ENCODE measurements around the gene TUBG2.

TUBG2 gene

DNA sequence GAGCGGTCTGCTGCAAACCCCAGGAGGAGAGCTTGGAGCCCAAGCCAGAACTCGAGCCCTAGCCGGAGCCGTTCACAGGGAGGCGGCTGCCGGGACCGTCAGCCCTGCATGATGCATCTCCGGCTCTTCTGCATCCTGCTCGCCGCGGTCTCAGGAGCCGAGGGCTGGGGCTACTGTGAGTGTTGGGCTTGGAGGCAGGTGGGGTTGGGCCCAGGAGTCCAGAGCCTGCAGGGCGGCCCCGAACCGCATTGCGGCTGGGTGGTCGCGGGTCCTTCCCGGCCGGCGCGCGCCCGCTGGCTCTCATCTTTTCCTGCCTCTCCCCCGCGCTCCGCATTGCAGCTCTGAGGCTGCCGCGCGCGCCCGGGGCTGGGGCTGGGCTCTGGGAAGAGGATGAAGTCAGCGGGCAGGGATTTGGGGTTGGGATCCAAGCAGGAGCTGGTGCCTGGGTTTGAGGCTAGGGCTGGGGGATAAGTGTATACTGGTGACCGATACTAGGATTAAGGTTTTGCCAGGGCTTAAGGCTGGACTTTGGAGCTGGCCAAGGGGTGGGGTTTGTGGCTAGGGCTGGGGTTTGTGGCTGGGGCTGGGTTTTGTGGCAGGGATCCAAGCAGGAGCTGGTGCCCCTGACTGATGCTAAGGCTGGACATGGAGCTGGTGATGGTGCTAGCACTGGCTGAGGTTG lies 23.8 kb downstream of the TUBG2 start:
- TF ChIP-seq, protein P1, sequence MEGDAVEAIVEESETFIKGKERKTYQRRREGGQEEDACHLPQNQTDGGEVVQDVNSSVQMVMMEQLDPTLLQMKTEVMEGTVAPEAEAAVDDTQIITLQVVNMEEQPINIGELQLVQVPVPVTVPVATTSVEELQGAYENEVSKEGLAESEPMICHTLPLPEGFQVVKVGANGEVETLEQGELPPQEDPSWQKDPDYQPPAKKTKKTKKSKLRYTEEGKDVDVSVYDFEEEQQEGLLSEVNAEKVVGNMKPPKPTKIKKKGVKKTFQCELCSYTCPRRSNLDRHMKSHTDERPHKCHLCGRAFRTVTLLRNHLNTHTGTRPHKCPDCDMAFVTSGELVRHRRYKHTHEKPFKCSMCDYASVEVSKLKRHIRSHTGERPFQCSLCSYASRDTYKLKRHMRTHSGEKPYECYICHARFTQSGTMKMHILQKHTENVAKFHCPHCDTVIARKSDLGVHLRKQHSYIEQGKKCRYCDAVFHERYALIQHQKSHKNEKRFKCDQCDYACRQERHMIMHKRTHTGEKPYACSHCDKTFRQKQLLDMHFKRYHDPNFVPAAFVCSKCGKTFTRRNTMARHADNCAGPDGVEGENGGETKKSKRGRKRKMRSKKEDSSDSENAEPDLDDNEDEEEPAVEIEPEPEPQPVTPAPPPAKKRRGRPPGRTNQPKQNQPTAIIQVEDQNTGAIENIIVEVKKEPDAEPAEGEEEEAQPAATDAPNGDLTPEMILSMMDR (IDR thresholded peaks at IDR 0.05; ENCODE audit: control insufficient read depth, insufficient read depth, low read depth, low read length, missing control alignments), result no peak

DNA sequence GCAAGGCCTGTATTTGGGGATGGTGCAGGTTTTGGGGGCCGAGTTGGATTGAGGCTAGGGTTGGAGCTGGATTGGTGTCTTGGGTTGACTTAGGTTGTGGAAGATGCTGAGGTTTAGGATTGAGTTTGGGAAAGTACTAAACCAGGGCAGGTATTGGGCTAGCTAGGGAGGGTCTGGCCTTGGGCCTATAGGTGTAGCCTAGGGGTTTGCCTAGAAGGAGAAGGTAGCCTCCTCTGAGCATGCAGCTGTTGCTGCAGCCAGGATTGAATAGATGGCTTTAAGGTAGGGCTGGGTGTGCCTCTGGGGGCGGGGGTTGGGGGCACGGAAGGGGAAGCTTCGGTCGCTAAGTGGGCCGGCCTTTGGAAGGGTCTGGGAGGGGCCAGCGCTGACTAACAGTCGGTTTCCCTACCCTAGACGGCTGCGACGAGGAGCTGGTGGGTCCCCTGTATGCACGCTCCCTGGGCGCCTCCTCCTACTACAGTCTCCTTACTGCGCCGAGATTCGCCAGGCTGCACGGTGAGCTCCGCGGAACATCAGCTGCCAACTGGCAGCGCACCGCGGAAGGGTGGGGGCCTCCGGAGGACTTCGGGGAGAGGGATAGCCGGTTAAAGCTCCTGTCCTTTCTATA lies 24.4 kb downstream of the TUBG2 start:
- peak overlapping the region; percentile 69 for H3K4me3 ChIP-seq (ENCODE audit: control insufficient read depth, low read depth, low read length)
- TF ChIP-seq, protein P1 (IDR thresholded peaks at IDR 0.05; ENCODE audit: control insufficient read depth, insufficient read depth, low read depth, low read length, missing control alignments), result no peak
- no peak for DNase-seq (ENCODE audit: low read depth)

More for the DNA sequence above, 23.8 kb downstream of the TUBG2 start:
- peak overlapping the region; percentile 69 for H3K4me3 ChIP-seq (ENCODE audit: control insufficient read depth, low read depth, low read length)
- no peak for DNase-seq (ENCODE audit: low read depth)

GRCh38 chr17:42684929-42685556 lies 26.0 kb downstream of the TUBG2 start:
- TF ChIP-seq, protein P1 (IDR thresholded peaks at IDR 0.05; ENCODE audit: control insufficient read depth, insufficient read depth, low read depth, low read length, missing control alignments), result no peak
- no peak overlapping the region for H3K4me3 ChIP-seq (ENCODE audit: control insufficient read depth, low read depth, low read length)
- no peak for DNase-seq (ENCODE audit: low read depth)

DNA sequence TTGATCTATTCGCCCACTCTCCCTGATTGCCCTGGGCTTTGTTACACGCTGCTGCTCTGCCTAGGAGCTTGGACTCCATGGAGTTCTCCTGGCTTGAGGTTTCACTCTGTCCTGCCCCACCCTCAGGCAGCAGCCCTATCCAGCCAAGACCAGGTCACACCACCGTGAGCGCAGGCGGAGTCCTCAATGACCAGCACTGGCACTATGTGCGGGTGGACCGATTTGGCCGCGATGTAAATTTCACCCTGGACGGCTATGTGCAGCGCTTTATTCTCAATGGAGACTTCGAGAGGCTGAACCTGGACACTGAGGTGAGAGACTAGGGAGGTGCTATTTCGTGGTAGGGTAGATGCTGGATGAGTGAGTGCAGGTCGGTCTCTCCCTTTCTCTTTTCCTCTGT lies 26.7 kb downstream of the TUBG2 start:
- TF ChIP-seq, protein P1 (IDR thresholded peaks at IDR 0.05; ENCODE audit: control insufficient read depth, insufficient read depth, low read depth, low read length, missing control alignments), result no peak
- no peak overlapping the region for H3K4me3 ChIP-seq (ENCODE audit: control insufficient read depth, low read depth, low read length)

DNA sequence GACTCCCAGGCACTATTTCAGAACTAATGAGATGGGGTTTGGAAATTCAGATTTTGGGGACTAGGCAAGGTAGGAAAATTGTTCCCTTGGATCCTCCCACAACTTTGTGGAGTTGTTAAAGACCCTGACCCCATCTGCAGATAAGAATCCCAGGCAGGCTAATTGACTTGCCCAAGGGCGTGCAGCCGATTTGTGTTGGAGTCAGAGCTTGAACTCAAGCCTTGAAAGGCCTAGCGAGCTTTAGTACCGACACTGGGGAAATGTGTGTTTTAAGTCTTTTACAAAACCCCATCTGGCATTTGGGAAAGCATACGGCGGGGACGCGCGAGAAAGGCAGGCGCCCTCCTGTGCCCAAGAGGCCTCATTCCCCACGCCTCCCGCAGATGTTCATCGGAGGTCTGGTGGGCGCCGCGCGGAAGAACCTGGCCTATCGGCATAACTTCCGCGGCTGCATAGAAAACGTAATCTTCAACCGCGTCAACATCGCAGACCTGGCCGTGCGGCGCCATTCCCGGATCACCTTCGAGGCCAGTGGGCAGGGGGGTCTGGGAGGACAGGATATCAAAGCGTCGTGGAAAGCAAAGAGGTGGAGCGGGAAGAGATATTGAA lies 27.5 kb downstream of the TUBG2 start:
- DNase-seq (ENCODE audit: low read depth), result no peak
- H3K4me3 ChIP-seq (ENCODE audit: control insufficient read depth, low read depth, low read length), result no peak overlapping the region
- TF ChIP-seq, protein P1 (IDR thresholded peaks at IDR 0.05; ENCODE audit: control insufficient read depth, insufficient read depth, low read depth, low read length, missing control alignments), result no peak

More for the DNA sequence above, 26.7 kb downstream of the TUBG2 start:
- no peak for DNase-seq (ENCODE audit: low read depth)

- no peak for DNase-seq (ENCODE audit: low read depth)
- TF ChIP-seq, protein P1 (IDR thresholded peaks at IDR 0.05; ENCODE audit: control insufficient read depth, insufficient read depth, low read depth, low read length, missing control alignments), result no peak
- no peak overlapping the region for H3K4me3 ChIP-seq (ENCODE audit: control insufficient read depth, low read depth, low read length)
Measured at GRCh38 chr17:42687707-42688320, 28.7 kb downstream of the TUBG2 start.

All from AG09309 (cell line).